ENCODE data around the gene SBF1.

SBF1 gene

DNA sequence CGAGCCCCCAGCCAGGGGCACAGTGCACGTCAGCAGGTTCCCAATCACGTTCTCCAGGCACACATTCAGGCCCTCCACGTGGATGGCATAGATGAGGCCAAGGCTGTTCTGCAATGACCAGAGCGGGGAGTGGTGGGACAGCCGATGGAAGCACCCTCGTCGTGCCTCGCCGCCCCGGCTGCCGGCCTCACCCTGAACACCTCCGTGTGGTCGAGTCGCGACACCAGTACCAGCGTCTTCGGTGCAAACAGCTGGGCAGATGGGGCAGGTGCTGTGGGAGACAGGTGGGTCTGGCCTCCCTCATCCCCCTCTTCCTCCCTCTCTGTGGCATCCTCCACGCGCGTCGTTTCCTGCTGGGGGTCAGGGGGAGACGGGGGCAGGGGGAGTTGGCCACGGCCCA, 7.5 kb downstream of the SBF1 start:
- peaks cover 2 to 37% (median 26%) of the 10 kb centered on the region in 5 donors for H3K4me1 ChIP-seq (ENCODE audit: control insufficient read depth in 5 of 5, insufficient read depth in 5 of 5, low read length in 5 of 5)
- no peak overlapping the region for H3K27ac ChIP-seq (ENCODE audit: low read depth, low read length)
- H3K36me3 ChIP-seq (ENCODE audit: control insufficient read depth in 5 of 5, insufficient read depth in 5 of 5, low read length in 5 of 5) = peaks cover 0 to 59% (median 56%) of the 10 kb centered on the region in 5 donors
- H3K27me3 ChIP-seq (ENCODE audit: control insufficient read depth in 5 of 5, insufficient read depth in 4 of 5, low read length in 5 of 5) = no peaks in the 10 kb centered on the region
- no peak overlapping the region for H3K4me3 ChIP-seq (ENCODE audit: low read depth in 1 of 5, low read length in 5 of 5)
- no peaks in the 10 kb centered on the region for H3K9me3 ChIP-seq (ENCODE audit: control insufficient read depth in 5 of 5, low read length in 5 of 5)
- H3K9ac ChIP-seq (ENCODE audit: low read length in 5 of 5) = no peak overlapping the region

DNA sequence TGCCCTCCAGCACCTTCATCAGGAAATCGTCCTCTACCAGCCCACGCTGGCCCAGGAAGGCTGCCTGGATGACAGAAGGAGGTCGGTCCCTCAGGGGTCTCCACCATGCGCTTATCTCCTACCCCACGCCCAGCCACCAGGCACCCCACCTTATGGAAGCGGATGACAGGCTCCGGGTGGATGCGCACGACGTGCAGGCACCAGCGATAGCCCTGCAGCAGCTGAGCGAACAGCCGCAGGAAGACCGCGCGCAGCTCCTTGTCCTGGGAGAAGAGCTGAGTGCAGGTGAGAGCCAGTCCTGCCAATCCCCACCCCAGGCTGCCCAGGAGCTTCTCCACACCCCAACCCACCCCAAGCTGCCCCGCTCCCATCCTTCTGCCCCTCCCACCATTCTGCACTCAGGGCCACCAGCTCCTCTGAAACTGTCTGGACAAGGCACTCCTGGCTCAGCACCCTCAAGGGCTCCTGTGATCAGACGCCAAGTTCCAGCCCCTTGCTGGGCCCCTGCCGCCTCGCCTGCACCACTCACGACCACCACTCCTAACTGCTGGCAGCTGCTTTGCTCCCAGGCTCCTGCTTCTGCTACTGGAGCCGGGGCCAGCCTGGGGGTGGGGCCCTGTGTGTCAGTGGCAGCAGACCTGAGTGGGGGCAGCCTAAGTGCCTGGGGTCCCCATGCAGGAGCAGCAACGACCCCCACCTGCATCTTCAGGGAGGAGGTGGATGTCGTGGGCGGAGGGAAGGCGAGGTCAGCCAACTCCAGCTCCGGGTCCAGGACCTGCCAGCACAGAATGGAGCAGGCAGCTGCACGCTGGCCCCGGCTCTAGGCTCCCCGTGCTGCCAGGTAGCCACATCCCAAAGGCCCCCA, 9.5 kb downstream of the SBF1 start:
- Histone ChIP-seq H3K27ac (ENCODE audit: low read depth, low read length) (no peak overlapping the region), H3K4me3 (ENCODE audit: low read depth in 1 of 5, low read length in 5 of 5) (no peak overlapping the region), H3K36me3 (ENCODE audit: control insufficient read depth in 5 of 5, insufficient read depth in 5 of 5, low read length in 5 of 5) (peaks cover 0 to 80% (median 76%) of the 10 kb centered on the region in 5 donors)

DNA sequence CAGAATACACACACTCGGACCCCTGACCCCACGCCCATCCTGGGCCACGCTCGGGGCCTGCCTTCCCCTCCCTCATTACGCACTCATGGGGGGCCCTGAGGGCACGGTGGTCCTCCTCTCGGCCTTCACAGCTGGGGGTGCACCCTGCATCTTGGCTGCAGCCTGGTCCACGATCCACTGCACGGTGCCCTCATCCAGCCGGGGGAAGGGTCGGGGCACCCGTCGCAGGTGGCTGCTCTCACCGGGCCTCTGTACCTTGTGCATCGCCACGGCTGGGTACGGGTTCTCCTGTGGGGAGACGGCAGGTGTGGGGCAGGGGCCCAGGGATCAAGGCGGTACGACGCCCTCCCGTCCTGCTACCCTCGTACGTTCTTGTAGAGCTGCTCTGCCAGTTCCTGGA, 10.4 kb downstream of the SBF1 start:
- no peaks in the 10 kb centered on the region for H3K9me3 ChIP-seq (ENCODE audit: control insufficient read depth in 5 of 5, low read length in 5 of 5)
- no peak overlapping the region for H3K9ac ChIP-seq (ENCODE audit: low read length in 5 of 5)
- no peaks in the 10 kb centered on the region for H3K27me3 ChIP-seq (ENCODE audit: control insufficient read depth in 5 of 5, insufficient read depth in 4 of 5, low read length in 5 of 5)
- H3K27ac ChIP-seq (ENCODE audit: low read depth, low read length) = no peak overlapping the region
- H3K4me1 ChIP-seq (ENCODE audit: control insufficient read depth in 5 of 5, insufficient read depth in 5 of 5, low read length in 5 of 5) = peaks cover 0 to 8% (median 6%) of the 10 kb centered on the region in 5 donors
- H3K36me3 ChIP-seq (ENCODE audit: control insufficient read depth in 5 of 5, insufficient read depth in 5 of 5, low read length in 5 of 5) = peaks cover 0 to 88% (median 85%) of the 10 kb centered on the region in 5 donors
- no peak overlapping the region for H3K4me3 ChIP-seq (ENCODE audit: low read depth in 1 of 5, low read length in 5 of 5)

More for the DNA sequence above, 9.5 kb downstream of the SBF1 start:
- Histone ChIP-seq H3K9ac (ENCODE audit: low read length in 5 of 5) (no peak overlapping the region), H3K4me1 (ENCODE audit: control insufficient read depth in 5 of 5, insufficient read depth in 5 of 5, low read length in 5 of 5) (peaks cover 0 to 16% (median 12%) of the 10 kb centered on the region in 5 donors), H3K27me3 (ENCODE audit: control insufficient read depth in 5 of 5, insufficient read depth in 4 of 5, low read length in 5 of 5) (no peaks in the 10 kb centered on the region), H3K9me3 (ENCODE audit: control insufficient read depth in 5 of 5, low read length in 5 of 5) (no peaks in the 10 kb centered on the region)

DNA sequence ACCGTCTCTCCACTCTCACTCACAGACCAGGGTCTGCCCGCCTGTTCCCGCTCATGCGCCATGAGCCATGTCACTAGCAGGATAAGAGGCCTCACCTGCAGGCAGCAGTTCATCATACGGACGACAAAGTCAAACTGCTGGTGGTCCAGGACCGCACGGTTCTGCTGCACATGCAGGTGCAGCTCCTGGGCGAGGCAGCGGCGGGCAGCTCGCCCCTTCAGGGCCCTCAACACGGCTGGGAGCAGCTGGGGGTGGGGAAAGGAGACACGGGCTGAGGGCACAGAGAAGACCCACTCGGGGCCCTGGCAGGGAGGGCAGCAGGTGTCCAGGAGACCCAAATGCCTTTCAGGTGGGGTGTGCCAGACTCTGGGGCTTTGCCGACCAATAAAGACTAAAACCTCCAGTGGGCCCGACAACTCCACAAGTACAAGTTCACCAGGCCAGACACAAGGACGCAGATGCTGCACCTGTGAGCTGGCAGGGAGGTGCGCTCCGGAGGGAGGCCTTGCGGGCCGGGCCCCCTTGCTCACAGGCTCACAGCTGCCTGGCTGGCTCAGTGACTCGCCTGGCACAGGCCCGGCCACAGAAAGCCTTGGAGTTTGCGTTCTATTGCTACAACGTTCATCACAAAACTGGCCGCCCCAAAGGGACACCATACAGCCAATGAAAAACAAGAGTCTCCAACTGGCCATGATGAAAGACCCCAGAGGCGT, 11.5 kb downstream of the SBF1 start:
- Histone ChIP-seq H3K36me3 (ENCODE audit: control insufficient read depth in 5 of 5, insufficient read depth in 5 of 5, low read length in 5 of 5) (peaks cover 0 to 99% (median 96%) of the 10 kb centered on the region in 5 donors), H3K4me3 (ENCODE audit: low read depth in 1 of 5, low read length in 5 of 5) (no peak overlapping the region), H3K27me3 (ENCODE audit: control insufficient read depth in 5 of 5, insufficient read depth in 4 of 5, low read length in 5 of 5) (no peaks in the 10 kb centered on the region), H3K27ac (ENCODE audit: low read depth, low read length) (no peak overlapping the region), H3K4me1 (ENCODE audit: control insufficient read depth in 5 of 5, insufficient read depth in 5 of 5, low read length in 5 of 5) (no peaks in the 10 kb centered on the region), H3K9me3 (ENCODE audit: control insufficient read depth in 5 of 5, low read length in 5 of 5) (no peaks in the 10 kb centered on the region), H3K9ac (ENCODE audit: low read length in 5 of 5) (no peak overlapping the region)

DNA sequence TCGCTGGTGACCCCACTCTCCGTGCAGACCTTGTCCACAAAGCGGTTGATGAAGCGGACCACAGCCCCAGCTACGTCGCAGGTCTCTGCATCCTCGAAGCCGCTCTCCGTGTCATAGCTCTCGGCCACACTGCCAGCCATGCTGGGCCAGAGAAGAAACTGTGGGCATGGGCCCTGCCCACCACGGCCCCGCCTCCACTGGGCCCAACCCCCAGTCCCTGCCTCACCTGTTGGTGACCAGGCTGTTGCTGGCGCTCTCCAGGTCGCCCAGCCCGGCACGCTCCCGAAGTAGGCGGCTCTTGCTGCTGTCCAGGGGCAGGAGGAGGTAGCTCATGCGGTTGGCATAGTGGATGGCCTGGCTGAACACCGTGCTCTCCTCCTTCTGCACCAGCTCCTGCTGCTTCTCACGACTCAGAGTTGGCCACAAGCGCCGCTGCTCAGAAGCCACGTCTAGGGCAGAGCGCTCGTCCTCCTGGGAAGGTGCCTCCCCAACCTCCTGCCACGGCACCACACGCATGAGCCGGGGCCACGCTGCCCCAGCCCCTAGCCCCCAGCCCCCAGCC, 12.8 kb downstream of the SBF1 start:
- Histone ChIP-seq H3K9me3 (ENCODE audit: control insufficient read depth in 5 of 5, low read length in 5 of 5) (no peaks in the 10 kb centered on the region), H3K27me3 (ENCODE audit: control insufficient read depth in 5 of 5, insufficient read depth in 4 of 5, low read length in 5 of 5) (no peaks in the 10 kb centered on the region), H3K9ac (ENCODE audit: low read length in 5 of 5) (no peak overlapping the region), H3K27ac (ENCODE audit: low read depth, low read length) (no peak overlapping the region), H3K4me1 (ENCODE audit: control insufficient read depth in 5 of 5, insufficient read depth in 5 of 5, low read length in 5 of 5) (no peaks in the 10 kb centered on the region), H3K36me3 (ENCODE audit: control insufficient read depth in 5 of 5, insufficient read depth in 5 of 5, low read length in 5 of 5) (peaks cover 0 to 98% (median 98%) of the 10 kb centered on the region in 5 donors), H3K4me3 (ENCODE audit: low read depth in 1 of 5, low read length in 5 of 5) (no peak overlapping the region)

DNA sequence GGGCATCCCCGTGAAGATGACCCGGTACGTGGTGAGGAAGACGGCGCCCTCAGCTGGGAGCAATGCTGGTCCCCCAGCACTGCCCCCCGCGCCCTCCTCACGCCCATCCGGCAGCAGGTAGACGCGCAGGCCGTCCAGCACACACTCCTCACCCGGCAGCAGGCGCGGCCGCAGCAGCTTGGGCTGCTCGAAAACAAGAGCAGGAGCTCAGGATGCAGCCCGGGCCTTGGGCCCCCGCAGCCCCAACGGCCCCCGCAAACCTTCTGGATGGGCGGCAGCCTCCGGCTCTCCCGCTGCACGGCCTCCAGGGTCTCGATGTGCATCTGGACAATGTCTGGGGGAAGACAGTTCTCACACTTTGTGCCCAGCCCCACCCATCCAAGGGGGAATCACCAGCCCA, 13.3 kb downstream of the SBF1 start:
- Histone ChIP-seq H3K27me3 (ENCODE audit: control insufficient read depth in 5 of 5, insufficient read depth in 4 of 5, low read length in 5 of 5) (no peaks in the 10 kb centered on the region), H3K27ac (ENCODE audit: low read depth, low read length) (no peak overlapping the region), H3K9me3 (ENCODE audit: control insufficient read depth in 5 of 5, low read length in 5 of 5) (no peaks in the 10 kb centered on the region), H3K36me3 (ENCODE audit: control insufficient read depth in 5 of 5, insufficient read depth in 5 of 5, low read length in 5 of 5) (peaks cover 0 to 98% (median 98%) of the 10 kb centered on the region in 5 donors), H3K4me3 (ENCODE audit: low read depth in 1 of 5, low read length in 5 of 5) (no peak overlapping the region), H3K4me1 (ENCODE audit: control insufficient read depth in 5 of 5, insufficient read depth in 5 of 5, low read length in 5 of 5) (no peaks in the 10 kb centered on the region), H3K9ac (ENCODE audit: low read length in 5 of 5) (no peak overlapping the region)

DNA sequence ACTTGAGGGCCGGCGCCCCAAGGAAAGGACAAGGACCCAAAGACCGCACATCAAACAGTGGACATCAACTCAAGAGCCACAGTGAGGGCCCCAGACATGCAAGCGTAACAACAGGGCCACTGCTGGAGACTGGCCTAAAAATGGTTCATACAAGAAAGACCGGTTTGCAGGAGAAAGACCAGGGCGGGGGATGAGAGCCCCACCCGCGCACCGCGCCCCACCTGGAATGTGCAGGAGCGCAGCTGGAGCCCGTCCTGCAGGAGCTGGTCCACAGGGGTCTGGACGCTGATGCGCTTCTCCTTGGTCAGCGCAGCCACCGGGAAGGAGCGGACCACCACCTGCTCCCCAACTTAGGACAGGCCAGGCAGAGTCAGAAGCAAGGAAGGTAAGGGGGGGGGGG, 13.9 kb downstream of the SBF1 start:
- H3K4me3 ChIP-seq (ENCODE audit: low read depth in 1 of 5, low read length in 5 of 5) = no peak overlapping the region
- H3K27me3 ChIP-seq (ENCODE audit: control insufficient read depth in 5 of 5, insufficient read depth in 4 of 5, low read length in 5 of 5) = no peaks in the 10 kb centered on the region
- no peak overlapping the region for H3K9ac ChIP-seq (ENCODE audit: low read length in 5 of 5)
- H3K9me3 ChIP-seq (ENCODE audit: control insufficient read depth in 5 of 5, low read length in 5 of 5) = no peaks in the 10 kb centered on the region
- no peak overlapping the region for H3K27ac ChIP-seq (ENCODE audit: low read depth, low read length)
- H3K36me3 ChIP-seq (ENCODE audit: control insufficient read depth in 5 of 5, insufficient read depth in 5 of 5, low read length in 5 of 5) = peaks cover 0 to 97% (median 96%) of the 10 kb centered on the region in 5 donors
- no peaks in the 10 kb centered on the region for H3K4me1 ChIP-seq (ENCODE audit: control insufficient read depth in 5 of 5, insufficient read depth in 5 of 5, low read length in 5 of 5)

DNA sequence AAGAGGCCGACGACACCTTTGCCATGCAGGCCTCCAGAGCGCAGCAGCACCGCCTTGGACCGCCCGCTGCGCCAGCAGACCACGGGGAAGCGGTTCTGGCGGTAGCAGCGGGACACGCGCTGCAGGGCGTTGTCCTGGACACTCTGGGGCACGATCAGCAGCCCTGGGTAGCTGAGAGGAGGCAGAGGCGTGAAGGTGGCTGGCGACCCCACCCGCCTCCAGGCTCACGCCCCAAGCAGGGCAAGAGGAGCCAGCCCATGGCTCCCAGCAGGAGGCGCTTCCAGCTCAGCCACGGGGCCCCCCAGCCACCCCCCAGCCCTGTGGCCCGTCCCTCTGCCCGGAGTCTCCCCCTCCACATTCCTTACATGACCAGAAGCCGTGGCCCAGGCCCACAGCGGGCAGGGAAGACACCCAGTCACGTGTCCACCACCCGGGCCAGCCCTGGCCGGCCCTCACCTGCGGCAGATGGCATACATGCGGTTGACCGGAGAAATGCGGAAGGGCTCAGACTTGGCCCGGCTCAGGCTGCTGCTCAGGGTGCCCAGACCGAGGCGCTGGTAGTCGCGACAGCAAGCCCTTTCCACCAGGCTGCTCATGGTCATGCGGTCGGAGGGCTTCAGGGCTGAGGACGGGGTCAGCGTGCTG, 15.2 kb downstream of the SBF1 start:
- Histone ChIP-seq H3K9ac (ENCODE audit: low read length in 5 of 5) (no peak overlapping the region), H3K27ac (ENCODE audit: low read depth, low read length) (no peak overlapping the region), H3K4me3 (ENCODE audit: low read depth in 1 of 5, low read length in 5 of 5) (no peak overlapping the region), H3K27me3 (ENCODE audit: control insufficient read depth in 5 of 5, insufficient read depth in 4 of 5, low read length in 5 of 5) (no peaks in the 10 kb centered on the region), H3K36me3 (ENCODE audit: control insufficient read depth in 5 of 5, insufficient read depth in 5 of 5, low read length in 5 of 5) (peaks cover 0 to 97% (median 96%) of the 10 kb centered on the region in 5 donors), H3K9me3 (ENCODE audit: control insufficient read depth in 5 of 5, low read length in 5 of 5) (no peaks in the 10 kb centered on the region), H3K4me1 (ENCODE audit: control insufficient read depth in 5 of 5, insufficient read depth in 5 of 5, low read length in 5 of 5) (no peaks in the 10 kb centered on the region)

DNA sequence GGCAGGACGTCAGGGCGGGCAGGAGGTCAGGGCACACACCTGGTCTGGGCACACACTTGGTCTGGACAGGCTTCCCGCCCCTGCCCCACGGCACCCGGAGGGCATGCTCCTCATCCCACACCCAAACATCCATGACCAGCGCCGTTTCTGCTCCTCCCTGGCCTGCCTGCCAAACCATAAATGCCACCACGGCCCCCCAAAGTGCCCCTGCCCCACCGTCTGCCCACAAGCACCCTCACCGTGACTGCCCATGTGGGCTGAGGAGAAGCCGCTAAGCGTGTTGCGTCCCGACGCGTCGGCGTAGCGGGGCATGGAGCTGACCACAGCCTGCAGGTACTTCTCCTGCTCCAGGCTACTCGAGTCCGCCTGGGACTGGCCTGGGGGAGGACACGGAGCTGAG, 15.8 kb downstream of the SBF1 start:
- Histone ChIP-seq H3K27ac (ENCODE audit: low read depth, low read length) (no peak overlapping the region), H3K9me3 (ENCODE audit: control insufficient read depth in 5 of 5, low read length in 5 of 5) (no peaks in the 10 kb centered on the region), H3K4me3 (ENCODE audit: low read depth in 1 of 5, low read length in 5 of 5) (no peak overlapping the region), H3K9ac (ENCODE audit: low read length in 5 of 5) (no peak overlapping the region), H3K4me1 (ENCODE audit: control insufficient read depth in 5 of 5, insufficient read depth in 5 of 5, low read length in 5 of 5) (no peaks in the 10 kb centered on the region), H3K27me3 (ENCODE audit: control insufficient read depth in 5 of 5, insufficient read depth in 4 of 5, low read length in 5 of 5) (no peaks in the 10 kb centered on the region), H3K36me3 (ENCODE audit: control insufficient read depth in 5 of 5, insufficient read depth in 5 of 5, low read length in 5 of 5) (peaks cover 0 to 97% (median 96%) of the 10 kb centered on the region in 5 donors)

Data from subcutaneous abdominal adipose tissue (tissue), 5 donors.